HepG2 (cell line): Measurements from ENCODE around the gene SPRR2G.

Source experiments
- MAFK ChIP-seq, 2 experiments: IDR thresholded peaks in 1 of 2; conservative IDR thresholded peaks in 1 of 2; 2 replicates each; pipeline ENCODE4 v1.6.1; 2011; ENCODE audit warnings: improper control_type of control experiment in 2 of 2, low read length in 2 of 2
- RAD21 ChIP-seq: fragments of 450-650 bp; formaldehyde crosslinking; IDR thresholded peaks from 2 replicates; pipeline ENCODE4 v1.5.0; 2020; ENCODE audit warnings: mild to moderate bottlenecking
- ZNF281 ChIP-seq: sonication (generic); formaldehyde crosslinking; IDR thresholded peaks from 2 replicates; pipeline ENCODE4 v1.4.0; 2020; ENCODE audit warnings: missing genetic modification reagents, borderline replicate concordance
- ZNF792 ChIP-seq: IDR thresholded peaks from 2 replicates; pipeline ENCODE4 v1.6.1; 2016

GRCh38 chr1:153194331-153195050 lies 43.8 kb upstream of the SPRR2G start:
- TF ChIP-seq ZNF792 (CRISPR knock-in tag) (no peak), RAD21 (no peak), ZNF281 (CRISPR knock-in tag) (no peak), MAFK (conservative IDR thresholded peaks at IDR 0.05 in 1 of 2, IDR thresholded peaks at IDR 0.05 in 1 of 2; ENCODE audit: low read length in 2 of 2) (no peak)
